Hematopoietic multipotent progenitor cell treated with erythropoietin and hydrocortisone succinate and interleukin-3 and kit ligand, for 17 days (in vitro differentiated cells): ENCODE measurements around the gene HIVEP2.

ENCODE experiments used
- DNase-seq: peaks from one replicate; pipeline ENCODE4 v3.0.0-alpha.2; 2015; ENCODE audit warnings: low spot score

The HIVEP2 gene

GRCh38 chr6:142914937-142915697 is 29.9 kb downstream of the HIVEP2 start:
- DNase-seq, result no peak

GRCh38 chr6:142914369-142914768 is 30.6 kb downstream of the HIVEP2 start:
- DNase-seq, result no peak

DNA sequence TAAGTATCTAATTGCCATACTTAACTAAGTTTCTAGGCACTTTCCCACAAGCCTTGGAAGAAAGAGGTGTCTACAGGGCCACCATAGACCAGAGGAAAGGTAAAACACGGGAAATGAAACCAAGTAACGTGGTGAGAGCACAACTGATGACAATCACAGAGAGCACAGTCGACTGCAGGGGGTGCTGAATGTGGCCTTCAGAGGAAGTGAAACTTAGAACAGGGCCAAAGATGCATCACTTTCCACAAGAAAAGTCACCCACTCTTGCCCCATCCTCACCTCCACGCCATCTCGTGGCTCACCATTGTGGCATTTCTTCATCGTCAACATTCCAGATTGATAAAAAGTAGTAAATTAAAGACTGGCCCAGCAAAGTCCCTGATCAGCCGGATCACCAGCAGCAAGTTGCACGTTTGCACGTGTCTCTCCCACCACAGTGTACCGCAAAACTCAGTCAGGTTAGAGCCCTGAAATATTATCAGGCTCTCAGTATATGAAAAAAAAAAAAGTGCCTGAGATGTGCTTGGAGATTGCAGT is 31.4 kb downstream of the HIVEP2 start:
- DNase-seq, result no peak

DNA sequence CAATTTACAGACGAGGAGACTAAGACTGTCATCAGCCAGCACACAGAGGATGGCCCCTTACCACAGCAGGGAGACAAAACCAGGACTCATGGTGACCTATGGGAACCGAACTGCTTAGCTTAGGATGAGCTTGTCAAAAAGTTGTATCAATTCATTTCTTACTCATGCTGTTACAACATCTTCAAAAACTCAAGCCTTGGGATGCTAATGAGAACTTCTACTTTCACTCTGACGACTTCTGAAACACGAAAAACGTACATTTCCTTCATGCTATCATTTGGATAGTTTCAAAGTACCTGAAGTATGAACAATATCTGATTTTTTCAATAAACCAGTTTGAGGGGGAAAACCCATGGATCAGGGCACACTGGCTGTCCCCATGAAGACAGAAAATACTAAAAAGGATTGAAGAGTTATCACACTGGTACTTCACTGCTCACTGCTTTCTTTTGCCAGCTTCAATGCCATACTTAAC is 31.9 kb downstream of the HIVEP2 start:
- no peak for DNase-seq

DNA sequence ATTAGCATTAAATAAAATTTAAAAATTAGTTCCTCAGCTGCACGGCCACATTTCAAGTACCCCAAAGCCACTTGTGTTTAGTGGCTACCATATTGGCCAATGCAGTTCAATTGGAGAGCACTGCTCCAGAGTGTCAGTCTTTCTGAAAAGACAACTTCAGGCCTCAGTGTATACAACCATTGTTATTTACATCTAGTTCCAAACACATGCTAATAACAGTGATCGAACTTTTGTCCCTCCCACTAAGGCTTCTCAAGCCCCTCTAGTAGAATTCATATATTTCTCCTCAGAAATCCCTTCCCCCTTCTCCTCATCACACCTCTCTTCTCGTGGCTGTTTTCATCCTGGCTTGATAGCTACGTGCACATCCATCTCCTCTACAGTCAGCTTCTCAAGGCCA is 32.9 kb downstream of the HIVEP2 start:
- no peak for DNase-seq

- DNase-seq, result no peak
Measured at GRCh38 chr6:142911430-142911829, 33.5 kb downstream of the HIVEP2 start.

DNA sequence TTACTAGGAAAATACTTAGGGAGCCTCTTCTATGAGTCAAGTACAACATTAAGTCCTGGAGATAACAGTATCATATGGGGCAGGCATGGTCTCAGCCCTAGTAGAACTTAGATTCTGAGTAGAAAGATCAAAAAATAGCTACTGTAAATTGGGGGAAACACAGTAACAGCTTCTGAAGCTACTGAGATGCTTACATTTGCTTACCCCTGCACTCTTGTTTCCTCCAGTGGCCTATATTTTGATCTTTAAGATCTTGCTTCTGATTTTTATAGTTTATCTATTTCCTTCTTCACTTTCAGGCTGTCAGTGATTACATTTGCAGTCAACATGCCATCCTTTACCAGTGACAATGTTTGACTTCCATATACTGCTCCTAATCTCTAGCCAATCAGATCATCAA is 35.3 kb downstream of the HIVEP2 start:
- no peak for DNase-seq

GRCh38 chr6:142908235-142908634 is 36.7 kb downstream of the HIVEP2 start:
- no peak for DNase-seq

GRCh38 chr6:142907544-142907943 is 37.4 kb downstream of the HIVEP2 start:
- no peak for DNase-seq

DNA sequence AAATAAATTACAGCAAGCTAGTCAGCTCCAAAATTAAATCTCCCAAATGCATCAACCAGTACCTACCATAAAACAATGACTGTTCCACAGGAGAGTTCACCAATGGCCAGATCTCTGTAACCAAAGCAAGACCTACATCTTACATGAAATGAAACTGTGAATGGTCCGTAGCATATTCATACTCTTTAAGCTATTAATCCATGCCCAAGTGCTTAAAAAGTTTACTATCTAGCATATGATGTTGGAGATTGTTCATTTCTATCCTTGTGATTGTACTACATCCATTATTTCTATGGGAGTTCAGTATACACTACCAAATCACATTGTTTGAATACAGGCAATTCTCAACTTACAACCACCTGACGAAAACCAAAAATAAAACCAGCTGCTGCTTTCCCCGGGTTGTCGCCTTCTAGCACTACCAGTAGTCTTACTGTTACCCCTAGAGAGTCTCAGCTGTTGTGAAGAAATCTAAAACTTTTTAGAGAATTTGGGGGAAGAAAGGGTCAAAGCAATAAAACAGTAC is 38.0 kb downstream of the HIVEP2 start:
- no peak for DNase-seq

- DNase-seq, result no peak
Measured at GRCh38 chr6:142903812-142904211, 41.2 kb downstream of the HIVEP2 start.

DNA sequence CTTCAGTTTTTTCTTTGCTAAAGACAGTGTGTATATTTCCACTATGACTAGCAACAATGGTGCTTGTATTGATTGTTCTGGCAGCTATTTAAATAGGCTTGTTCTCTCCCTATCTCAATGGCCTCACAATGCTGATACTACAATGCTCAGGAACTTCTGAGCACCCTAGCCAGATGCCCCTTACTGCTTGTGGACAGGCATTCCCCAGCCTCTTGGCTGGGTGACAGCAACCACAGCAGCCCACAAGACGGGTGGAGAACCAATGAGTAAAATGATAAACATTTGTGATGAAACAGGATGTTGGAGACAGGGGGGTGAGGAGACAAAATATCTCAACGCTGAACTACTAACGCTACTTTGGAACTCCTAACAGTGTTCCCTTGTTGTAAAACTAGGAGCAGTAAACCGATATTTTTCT is 42.3 kb downstream of the HIVEP2 start:
- DNase-seq, result no peak

DNA sequence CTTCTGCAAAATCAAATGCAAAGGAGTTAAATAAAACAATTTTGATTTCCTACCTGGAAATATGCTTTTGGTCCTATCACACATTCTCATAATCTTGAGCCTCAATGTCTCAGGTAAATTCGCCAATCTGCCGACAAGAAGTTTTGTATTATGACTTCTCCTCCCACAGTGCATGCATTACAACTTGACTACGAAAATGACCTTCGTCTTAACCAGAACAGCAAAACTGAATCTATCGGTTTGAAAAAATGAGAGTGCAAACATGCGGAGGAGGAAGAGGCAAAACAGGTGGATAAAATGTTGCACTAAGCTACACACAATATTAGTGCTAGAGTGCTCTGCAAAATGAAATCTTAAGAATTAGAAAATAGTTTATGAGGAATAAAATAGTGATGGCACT is 43.4 kb downstream of the HIVEP2 start:
- DNase-seq, result no peak

- no peak for DNase-seq
Measured at GRCh38 chr6:142900227-142900971, 44.6 kb downstream of the HIVEP2 start.

DNA sequence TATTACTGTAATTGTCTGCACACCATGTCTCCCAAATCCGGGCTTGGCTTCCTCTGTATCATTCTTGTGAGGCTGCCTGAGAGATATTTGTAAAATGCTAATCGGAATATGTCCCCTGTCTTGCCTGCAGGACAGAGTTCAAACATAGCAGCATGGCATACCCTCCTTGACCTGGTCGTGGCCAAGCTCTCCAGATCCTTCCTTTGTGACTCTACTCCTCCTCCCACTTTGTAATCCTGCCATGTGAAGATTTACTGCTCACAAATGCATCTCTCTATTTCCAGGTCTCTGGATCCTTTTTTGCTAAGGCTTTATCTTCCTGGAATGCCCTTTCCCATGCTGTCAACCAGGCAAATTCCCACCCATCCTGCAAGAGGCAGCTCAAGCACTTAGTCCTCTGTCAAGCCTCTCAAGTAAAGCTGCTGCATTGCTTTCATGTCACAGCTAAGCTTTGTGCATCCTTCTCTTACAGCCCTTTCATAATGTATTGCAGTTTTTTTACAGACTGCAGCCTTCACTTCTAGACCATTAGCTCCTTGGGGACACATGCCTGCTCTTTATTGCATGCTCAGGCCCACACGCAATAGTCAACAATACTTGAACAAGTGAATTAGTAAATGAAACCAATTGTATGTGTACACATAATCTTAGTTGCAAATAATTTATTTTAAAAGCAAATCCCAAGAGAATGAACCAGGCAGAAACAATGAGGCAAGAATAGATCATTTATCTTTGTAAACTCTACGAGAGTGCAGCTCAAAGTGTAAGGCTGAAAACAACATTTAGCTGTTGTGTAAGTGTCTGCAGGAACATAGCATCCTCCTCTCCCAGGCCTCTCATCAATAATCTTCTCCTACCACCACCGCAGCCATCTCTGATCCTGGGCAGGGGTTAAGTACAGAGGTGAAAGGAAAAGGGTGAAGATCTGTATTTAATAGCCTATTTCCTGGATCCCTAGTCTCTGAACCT is 45.8 kb downstream of the HIVEP2 start:
- DNase-seq, result no peak

- DNase-seq, result no peak
Measured at GRCh38 chr6:142897659-142898058, 47.3 kb downstream of the HIVEP2 start.

- no peak for DNase-seq
Measured at GRCh38 chr6:142896732-142897131, 48.2 kb downstream of the HIVEP2 start.

DNA sequence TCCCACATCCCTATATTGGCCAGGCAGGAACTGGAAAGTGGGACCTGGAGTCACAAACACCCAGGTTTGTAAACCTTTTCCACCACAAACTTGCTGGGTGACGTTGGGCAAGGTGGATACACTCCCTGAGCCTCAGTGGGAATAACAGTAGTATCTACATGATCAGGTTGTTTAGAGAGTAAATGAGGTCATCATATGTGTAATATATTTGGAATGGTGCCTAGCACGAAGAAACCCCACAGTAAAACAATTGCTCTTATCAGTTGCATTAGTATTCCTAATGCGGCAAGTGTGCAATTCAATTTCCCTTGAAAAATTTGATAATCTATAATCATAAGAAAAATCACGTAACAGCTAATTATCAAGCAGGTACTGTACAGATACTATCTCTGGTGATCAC is 51.9 kb downstream of the HIVEP2 start:
- DNase-seq, result no peak

GRCh38 chr6:142892254-142893021 is 52.5 kb downstream of the HIVEP2 start:
- no peak for DNase-seq

DNA sequence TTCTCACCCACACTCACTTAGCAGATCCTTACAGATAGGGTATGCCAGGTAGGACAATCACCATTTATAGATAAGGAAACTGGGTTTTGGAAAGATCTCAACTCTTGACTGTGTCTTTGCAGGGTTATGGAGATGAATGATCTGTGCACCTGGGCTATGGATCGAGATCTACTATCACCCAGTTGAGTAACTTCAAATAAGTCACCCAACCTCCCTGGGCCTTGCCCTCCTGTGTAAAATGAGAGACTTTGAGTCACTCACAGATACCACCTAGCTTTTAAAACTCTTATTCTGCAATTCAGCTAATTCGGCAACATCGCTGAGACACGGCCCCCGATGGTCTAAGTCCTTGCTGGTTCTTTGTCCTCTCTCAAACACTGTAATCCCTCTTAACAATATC is 53.5 kb downstream of the HIVEP2 start:
- no peak for DNase-seq

- DNase-seq, result no peak
Measured at GRCh38 chr6:142888456-142888855, 56.5 kb downstream of the HIVEP2 start.
